Measurements from ENCODE around the gene TOM1L1. TPM values are rescaled to one million over a fixed set of nuclear protein-coding genes. Genes with fewer than 3 reads are reported as not detected.
A peak's percentile ranks its signal among the peaks of the same experiment; 100 is the strongest.

The TOM1L1 gene
- total RNA-seq, 6 experiments from 2014 or later = 15.4 to 26.0 (median 21.7) TPM

- Mint-ChIP-seq H3K27ac (no peak overlapping the region), H3K36me3 (ENCODE audit: low read depth) (0 out of 2 replicates have a peak, but pooled peaks cover 14% of the 10 kb centered on the region), H3K4me3 (no peak overlapping the region), H3K9me3 (peaks cover 8% of the 10 kb centered on the region; the same call in 1 of the 2 replicates), H3K27me3 (ENCODE audit: insufficient read depth) (no peaks in the 10 kb centered on the region), H3K4me1 (ENCODE audit: low read depth) (peaks cover 7% of the 10 kb centered on the region)
- no peak for DNase-seq
- TF ChIP-seq CTCF (IDR thresholded peaks at IDR 0.05) = no peak
Measured at GRCh38 chr17:54977744-54978143, 77.1 kb downstream of the TOM1L1 start.

DNA sequence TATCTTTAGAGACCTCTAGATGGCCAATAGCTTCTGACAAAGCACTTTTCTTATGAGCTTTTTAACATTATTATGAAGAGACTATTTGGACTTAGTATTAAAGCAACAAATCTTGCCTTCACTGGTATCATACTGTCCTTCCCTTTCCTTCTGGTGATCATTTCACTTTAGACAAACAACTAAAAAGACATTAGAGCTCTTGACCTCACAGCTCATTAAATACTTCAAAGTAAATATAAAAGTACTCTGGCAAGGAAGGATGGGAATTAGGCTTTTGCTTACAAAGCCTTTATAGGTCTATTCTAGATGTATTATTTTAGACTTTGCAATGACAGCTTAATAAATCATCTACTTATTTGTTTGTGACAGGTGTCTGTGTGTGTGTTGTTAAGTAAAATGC lies 79.0 kb downstream of the TOM1L1 start:
- Mint-ChIP-seq H3K4me1 (ENCODE audit: low read depth) (peaks cover 8% of the 10 kb centered on the region), H3K4me3 (no peak overlapping the region), H3K27ac (no peak overlapping the region), H3K27me3 (ENCODE audit: insufficient read depth) (peaks cover 1% of the 10 kb centered on the region; the same call in 1 of the 2 replicates), H3K9me3 (peaks cover 8% of the 10 kb centered on the region; the same call in 1 of the 2 replicates), H3K36me3 (ENCODE audit: low read depth) (0 out of 2 replicates have a peak, but pooled peaks cover 14% of the 10 kb centered on the region)
- no peak for DNase-seq
- TF ChIP-seq CTCF (IDR thresholded peaks at IDR 0.05) = no peak

DNA sequence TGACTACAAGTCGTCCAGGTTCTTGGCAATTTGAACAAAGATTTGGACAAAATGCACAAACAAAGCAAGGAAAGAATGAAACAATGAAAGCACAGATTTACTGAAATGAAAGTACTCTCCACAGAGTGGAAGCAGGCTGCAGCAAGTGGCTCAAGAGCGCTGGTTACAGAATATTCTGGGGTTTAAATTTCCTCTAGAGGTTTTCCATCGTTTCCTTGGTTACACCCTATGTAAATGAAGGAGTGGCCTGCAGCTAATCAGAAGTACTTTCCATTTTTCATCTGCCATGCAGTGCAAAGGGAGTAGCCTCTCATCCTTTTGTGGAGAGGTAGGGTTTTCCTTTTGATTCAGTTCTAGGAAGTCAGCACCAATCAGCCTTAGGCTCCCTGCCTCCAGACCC lies 79.7 kb downstream of the TOM1L1 start:
- Mint-ChIP-seq H3K27me3 (ENCODE audit: insufficient read depth) (peaks cover 3% of the 10 kb centered on the region; the same call in 1 of the 2 replicates), H3K4me3 (no peak overlapping the region), H3K9me3 (peaks cover 8% of the 10 kb centered on the region; the same call in 1 of the 2 replicates), H3K27ac (no peak overlapping the region), H3K36me3 (ENCODE audit: low read depth) (0 out of 2 replicates have a peak, but pooled peaks cover 14% of the 10 kb centered on the region), H3K4me1 (ENCODE audit: low read depth) (peaks cover 15% of the 10 kb centered on the region)
- TF ChIP-seq CTCF (IDR thresholded peaks at IDR 0.05) = no peak
- DNase-seq = no peak

DNA sequence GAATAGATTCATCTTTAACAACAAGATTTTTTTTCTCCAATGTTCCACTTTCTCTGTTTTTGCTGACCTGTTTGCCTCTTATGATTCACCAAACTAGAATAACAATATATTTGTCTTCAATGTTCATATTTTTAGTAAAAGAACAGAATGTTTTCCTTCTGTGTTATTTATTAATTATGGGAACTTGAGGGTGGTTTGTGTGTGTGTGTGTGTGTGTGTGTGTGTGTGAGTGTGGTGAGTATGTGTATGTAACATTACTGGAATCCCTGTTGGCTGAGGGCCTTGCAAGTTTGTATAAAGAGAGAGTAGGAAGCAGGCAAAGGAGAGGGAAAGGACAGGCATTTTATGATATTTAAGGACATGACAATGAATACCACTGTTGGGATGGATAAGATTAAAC lies 81.7 kb downstream of the TOM1L1 start:
- no peak overlapping the region for H3K27ac Mint-ChIP-seq
- H3K36me3 Mint-ChIP-seq (ENCODE audit: low read depth) = 0 out of 2 replicates have a peak, but pooled peaks cover 14% of the 10 kb centered on the region

GRCh38 chr17:54983260-54983659 lies 82.6 kb downstream of the TOM1L1 start:
- H3K36me3 Mint-ChIP-seq (ENCODE audit: low read depth) = 0 out of 2 replicates have a peak, but pooled peaks cover 14% of the 10 kb centered on the region
- H3K27ac Mint-ChIP-seq = no peak overlapping the region
- no peak overlapping the region for H3K4me3 Mint-ChIP-seq
- H3K4me1 Mint-ChIP-seq (ENCODE audit: low read depth) = peaks cover 17% of the 10 kb centered on the region
- no peak for TF ChIP-seq CTCF (IDR thresholded peaks at IDR 0.05)
- H3K27me3 Mint-ChIP-seq (ENCODE audit: insufficient read depth) = peaks cover 3% of the 10 kb centered on the region; the same call in 1 of the 2 replicates
- no peak for DNase-seq
- peaks cover 8% of the 10 kb centered on the region; the same call in 1 of the 2 replicates for H3K9me3 Mint-ChIP-seq

More for the DNA sequence above, 81.7 kb downstream of the TOM1L1 start:
- peaks cover 8% of the 10 kb centered on the region; the same call in 1 of the 2 replicates for H3K9me3 Mint-ChIP-seq
- peaks cover 17% of the 10 kb centered on the region for H3K4me1 Mint-ChIP-seq (ENCODE audit: low read depth)
- H3K4me3 Mint-ChIP-seq = no peak overlapping the region
- TF ChIP-seq CTCF (IDR thresholded peaks at IDR 0.05) = no peak
- H3K27me3 Mint-ChIP-seq (ENCODE audit: insufficient read depth) = peaks cover 3% of the 10 kb centered on the region; the same call in 1 of the 2 replicates
- peak; percentile 19 for DNase-seq
